CD4-positive, CD25-positive, alpha-beta regulatory T cell (primary cell): ENCODE measurements around the gene ELMO1. TPM values are rescaled to one million over a fixed set of nuclear protein-coding genes. Genes with fewer than 3 reads are reported as not detected.
A peak's percentile ranks its signal among the peaks of the same experiment; 100 is the strongest.

Experiments used
- ATAC-seq, 2 donors: fragments of 150-1000 bp; cut with Tn5 transposase; one replicate each; pipeline ENCODE4 v1.10.0; 2021; ENCODE audit warnings: low read depth in 2 of 2, moderate number of reproducible peaks in 2 of 2, moderate library complexity in 1 of 2
- DNase-seq, 3 donors: peaks; one replicate each; pipeline versions ENCODE4 v3.0.0 to v3.0.0-alpha.2; 2012 to 2022; ENCODE audit warnings: mixed read lengths in 1 of 3
- H3K27ac ChIP-seq: one replicate; pipeline ENCODE4 v1.7.0; 2013; ENCODE audit warnings: mild to moderate bottlenecking, low read length; ENCODE audit not compliant: insufficient read depth, poor library complexity, severe bottlenecking
- H3K27me3 ChIP-seq: one replicate; pipeline ENCODE4 v1.7.0; 2013; ENCODE audit warnings: low read length; ENCODE audit not compliant: control insufficient read depth, insufficient read depth
- H3K36me3 ChIP-seq: one replicate; pipeline ENCODE4 v1.7.0; 2013; ENCODE audit warnings: mild to moderate bottlenecking, low read length, moderate library complexity; ENCODE audit not compliant: control insufficient read depth, insufficient read depth
- H3K4me1 ChIP-seq: 2 replicates; pipeline ENCODE4 v1.7.0; 2013; ENCODE audit warnings: mild to moderate bottlenecking, low read length; ENCODE audit not compliant: insufficient read depth, control insufficient read depth, poor library complexity, severe bottlenecking
- H3K4me3 ChIP-seq: one replicate; pipeline ENCODE4 v1.7.0; 2013; ENCODE audit warnings: low read depth, mild to moderate bottlenecking, low read length, moderate library complexity
- H3K9me3 ChIP-seq, 2 experiments: 1 replicate in 1 of 2; 2 replicates in 1 of 2; pipeline ENCODE4 v1.7.0; 2013; ENCODE audit warnings: low read length in 2 of 2, mild to moderate bottlenecking in 1 of 2, moderate library complexity in 1 of 2; ENCODE audit not compliant: control insufficient read depth in 2 of 2
- H3K27ac Mint-ChIP-seq, 3 donors: one replicate each; pipeline ENCODE4 v1.8.0; 2020 to 2022; ENCODE audit warnings: mild to moderate bottlenecking in 3 of 3, mixed read lengths in 3 of 3, moderate library complexity in 2 of 3
- H3K27me3 Mint-ChIP-seq: one replicate; pipeline ENCODE4 v1.8.0; 2022; ENCODE audit warnings: mild to moderate bottlenecking, mixed read lengths
- H3K36me3 Mint-ChIP-seq: one replicate; pipeline ENCODE4 v1.8.0; 2020; ENCODE audit warnings: mixed read lengths
- H3K4me1 Mint-ChIP-seq, 4 donors: one replicate each; pipeline ENCODE4 v1.8.0; 2020 to 2022; ENCODE audit warnings: mixed read lengths in 4 of 4, mild to moderate bottlenecking in 1 of 4
- H3K4me3 Mint-ChIP-seq, 4 donors: one replicate each; pipeline ENCODE4 v1.8.0; 2020 to 2022; ENCODE audit warnings: mild to moderate bottlenecking in 4 of 4, mixed read lengths in 4 of 4, moderate library complexity in 3 of 4
- H3K9me3 Mint-ChIP-seq, 7 donors: one replicate each; pipeline ENCODE4 v1.8.0; 2020 to 2022; ENCODE audit warnings: mixed read lengths in 7 of 7, mild to moderate bottlenecking in 3 of 7, moderate library complexity in 2 of 7
- polyA plus RNA-seq, 4 donors: library from polyadenylated mRNA; unstranded; fragments of 300-500 nt; fragmentation: Illumina TruSeq; gene quantifications; one replicate each; pipeline ENCODE4 v1.2.3, GENCODE V29; 2021
- total RNA-seq: library from RNA; stranded (reverse); gene quantifications from one replicate; pipeline ENCODE4 v1.2.3, GENCODE V29; 2022

ELMO1 gene
- total and polyA plus RNA-seq, 5 donors from 2014 or later, result 39.5 to 162 (median 53.5) TPM

DNA sequence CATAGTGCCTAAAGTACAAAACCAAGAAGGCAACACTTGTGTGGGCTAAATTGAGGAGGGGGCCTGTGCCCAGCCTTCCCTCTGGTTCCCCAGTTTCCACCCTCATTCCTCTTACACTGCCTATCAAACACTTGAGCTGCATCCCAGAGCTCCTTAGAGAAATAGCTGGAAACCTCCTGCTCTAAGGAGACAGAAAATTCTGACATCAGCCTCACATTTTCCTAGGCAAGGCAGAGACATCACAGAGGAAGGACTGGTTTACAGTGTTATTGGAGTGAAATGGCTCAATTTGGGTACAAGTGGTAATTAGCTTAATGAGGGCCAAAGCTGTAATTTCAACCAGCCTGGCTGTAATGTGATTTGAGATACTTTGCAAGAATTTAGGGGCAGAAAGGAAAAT is 532.0 kb downstream of the ELMO1 start:
- DNase-seq, result no peak
- Mint-ChIP-seq H3K36me3 (peaks cover 31% of the 10 kb centered on the region), H3K9me3 (peaks cover 0 to 5% (median 0%) of the 10 kb centered on the region in 7 donors), H3K27ac (no peak overlapping the region), H3K27me3 (no peaks in the 10 kb centered on the region), H3K4me3 (no peak overlapping the region), H3K4me1 (peaks cover 5 to 17% (median 11%) of the 10 kb centered on the region in 4 donors)
- H3K27me3 ChIP-seq, result no peaks in the 10 kb centered on the region
- no peak overlapping the region for H3K27ac ChIP-seq
- no peak for ATAC-seq
- peaks cover 2 to 3% of the 10 kb centered on the region in 2 experiments for H3K9me3 ChIP-seq
- H3K36me3 ChIP-seq, result peaks cover 7% of the 10 kb centered on the region
- no peak overlapping the region for H3K4me3 ChIP-seq
- H3K4me1 ChIP-seq, result no peaks in the 10 kb centered on the region

DNA sequence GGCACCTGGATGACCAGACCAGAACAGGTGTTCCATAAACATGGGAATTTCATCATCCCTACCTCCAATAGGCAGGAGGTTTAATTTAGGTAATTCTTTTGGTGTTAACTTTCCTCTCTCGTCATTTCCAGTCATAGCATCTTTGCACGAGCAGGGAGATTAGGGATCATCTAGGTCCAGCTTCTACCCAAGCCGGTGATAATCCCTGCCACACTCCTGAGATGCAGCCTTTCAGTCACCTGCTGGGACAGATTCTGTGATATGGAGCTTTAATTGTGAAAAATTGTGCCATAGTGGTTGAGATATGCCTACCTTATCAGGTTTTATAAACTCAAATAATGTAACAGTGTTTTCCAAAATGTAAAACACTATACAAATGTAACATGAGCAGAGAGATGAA is 532.5 kb downstream of the ELMO1 start:
- DNase-seq, result no peak
- Histone ChIP-seq H3K9me3 (no peaks in the 10 kb centered on the region), H3K4me3 (no peak overlapping the region), H3K27me3 (no peaks in the 10 kb centered on the region), H3K27ac (no peak overlapping the region), H3K36me3 (peaks cover 4% of the 10 kb centered on the region), H3K4me1 (no peaks in the 10 kb centered on the region)
- Mint-ChIP-seq H3K27me3 (no peaks in the 10 kb centered on the region), H3K27ac (no peak overlapping the region), H3K9me3 (peaks cover 0 to 3% (median 0%) of the 10 kb centered on the region in 7 donors), H3K4me3 (no peak overlapping the region), H3K4me1 (peaks cover 5 to 17% (median 11%) of the 10 kb centered on the region in 4 donors), H3K36me3 (peaks cover 28% of the 10 kb centered on the region)
- ATAC-seq, result no peak

DNA sequence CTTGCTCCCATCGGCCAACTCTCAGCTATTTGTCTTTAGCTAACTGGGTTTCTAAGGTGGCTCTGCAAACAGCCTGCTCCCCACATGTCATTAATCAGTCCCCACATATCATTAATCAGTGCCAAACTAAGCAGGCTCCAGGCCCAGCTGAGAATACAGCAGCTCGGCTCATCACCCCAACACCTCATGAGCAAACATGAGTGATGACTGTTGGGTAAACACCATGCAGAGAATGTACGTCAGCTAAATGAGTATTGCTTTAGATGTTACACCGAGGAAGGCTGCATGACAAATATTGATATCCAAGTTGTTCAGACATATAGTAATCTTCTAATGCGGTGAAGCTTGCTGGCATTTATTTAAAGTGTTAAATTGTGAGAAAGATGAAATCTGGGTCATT is 536.9 kb downstream of the ELMO1 start:
- peak overlapping the region in 1 of 3 donors; percentile 22 for H3K27ac Mint-ChIP-seq
- peaks cover 31% of the 10 kb centered on the region for H3K36me3 Mint-ChIP-seq

DNA sequence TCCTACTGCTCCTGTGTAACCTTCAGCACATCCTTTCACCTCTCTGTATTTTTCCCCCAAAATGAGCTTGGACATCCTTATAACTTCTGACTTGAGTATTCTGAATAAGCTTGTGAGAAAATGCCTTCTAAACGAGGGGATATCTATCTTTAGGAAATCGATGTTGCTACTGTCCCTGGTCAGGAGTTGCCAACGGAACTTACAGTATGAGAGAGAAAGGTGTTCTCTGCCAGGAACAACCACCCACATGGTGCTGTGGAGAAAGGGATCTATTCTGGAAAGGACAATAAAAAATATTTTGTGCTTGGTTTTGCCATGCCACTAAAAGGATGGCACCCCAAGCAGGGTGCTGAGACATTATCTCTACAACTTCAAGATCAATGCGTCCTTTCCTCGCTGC is 537.8 kb downstream of the ELMO1 start:
- Histone ChIP-seq H3K36me3 (peaks cover 5% of the 10 kb centered on the region), H3K27ac (no peak overlapping the region), H3K9me3 (no peaks in the 10 kb centered on the region), H3K4me1 (no peaks in the 10 kb centered on the region), H3K4me3 (no peak overlapping the region), H3K27me3 (no peaks in the 10 kb centered on the region)
- H3K9me3 Mint-ChIP-seq, result peaks cover 0 to 3% (median 0%) of the 10 kb centered on the region in 7 donors
- no peak for DNase-seq
- no peak overlapping the region for H3K27ac Mint-ChIP-seq
- peaks cover 33% of the 10 kb centered on the region for H3K36me3 Mint-ChIP-seq
- no peaks in the 10 kb centered on the region for H3K27me3 Mint-ChIP-seq
- peaks cover 0 to 21% (median 14%) of the 10 kb centered on the region in 4 donors for H3K4me1 Mint-ChIP-seq
- no peak for ATAC-seq
- no peak overlapping the region for H3K4me3 Mint-ChIP-seq

More for the DNA sequence above, 536.9 kb downstream of the ELMO1 start:
- Histone ChIP-seq H3K27ac (no peak overlapping the region), H3K36me3 (peaks cover 7% of the 10 kb centered on the region), H3K4me1 (no peaks in the 10 kb centered on the region), H3K27me3 (no peaks in the 10 kb centered on the region), H3K4me3 (no peak overlapping the region), H3K9me3 (no peaks in the 10 kb centered on the region)
- ATAC-seq, result no peak
- Mint-ChIP-seq H3K4me1 (peaks cover 0 to 23% (median 14%) of the 10 kb centered on the region in 4 donors), H3K4me3 (no peak overlapping the region), H3K27me3 (no peaks in the 10 kb centered on the region), H3K9me3 (peaks cover 0 to 3% (median 0%) of the 10 kb centered on the region in 7 donors)
- DNase-seq, result no peak

DNA sequence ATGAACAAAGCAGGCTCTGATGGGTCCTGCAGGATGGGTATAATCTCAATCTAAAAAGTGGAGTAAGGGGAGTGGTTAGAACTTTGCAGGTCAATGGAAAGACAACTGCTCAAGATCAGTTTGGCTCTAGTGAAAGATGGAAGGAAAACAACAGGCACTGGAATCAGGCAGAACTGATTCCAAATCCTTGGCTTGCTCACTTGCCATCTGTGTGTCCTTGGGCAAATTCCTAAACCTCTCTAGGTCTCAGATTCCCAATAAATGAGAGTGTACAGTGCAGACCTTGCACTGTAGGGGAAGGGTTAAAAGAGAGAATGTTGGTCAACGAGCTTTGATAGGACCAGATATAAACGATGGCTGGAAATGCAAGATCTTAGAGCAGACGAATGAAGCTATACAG is 538.3 kb downstream of the ELMO1 start:
- Histone ChIP-seq H3K36me3 (peaks cover 5% of the 10 kb centered on the region), H3K27ac (no peak overlapping the region), H3K4me3 (no peak overlapping the region), H3K4me1 (no peaks in the 10 kb centered on the region), H3K9me3 (no peaks in the 10 kb centered on the region), H3K27me3 (no peaks in the 10 kb centered on the region)
- DNase-seq (no peak), ATAC-seq (no peak)
- H3K4me3 Mint-ChIP-seq, result peak overlapping the region in 1 of 4 donors; percentile 1
- H3K27me3 Mint-ChIP-seq, result no peaks in the 10 kb centered on the region
- H3K4me1 Mint-ChIP-seq, result peaks cover 0 to 23% (median 12%) of the 10 kb centered on the region in 4 donors
- peaks cover 33% of the 10 kb centered on the region for H3K36me3 Mint-ChIP-seq
- H3K9me3 Mint-ChIP-seq, result peaks cover 0 to 3% (median 0%) of the 10 kb centered on the region in 7 donors
- H3K27ac Mint-ChIP-seq, result no peak overlapping the region

DNA sequence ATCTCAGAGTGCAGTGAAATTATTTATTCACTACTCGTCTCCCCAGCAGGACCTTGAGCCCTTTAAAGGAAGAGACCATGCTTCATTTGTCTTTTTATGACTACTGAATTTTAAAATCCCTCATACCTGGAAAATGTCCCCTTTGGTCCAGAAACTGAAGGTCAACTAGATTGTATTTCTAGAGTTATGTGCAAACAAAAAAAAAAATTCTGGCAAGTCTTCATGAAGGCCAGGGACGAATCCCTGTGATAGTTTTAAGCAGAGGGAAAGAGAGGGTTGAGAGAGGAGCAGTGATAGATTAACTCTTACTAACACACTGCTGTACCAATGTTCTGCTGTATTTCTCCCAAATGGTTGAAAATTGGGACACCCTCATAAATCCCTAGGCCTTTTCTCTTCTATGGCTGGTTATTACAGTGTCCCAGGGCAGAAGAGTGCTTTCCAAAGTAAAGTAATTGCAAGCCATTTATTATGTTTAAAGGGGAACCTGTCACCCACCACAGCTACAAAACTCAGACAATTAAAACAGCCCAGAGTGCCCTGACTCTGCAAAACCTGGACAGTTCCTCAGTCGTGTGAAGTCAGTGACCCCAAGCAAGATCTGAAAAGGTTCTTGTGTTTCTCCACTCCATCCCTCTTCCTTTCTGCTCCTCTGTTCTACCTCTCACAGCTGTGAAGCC is 541.6 kb downstream of the ELMO1 start:
- peak overlapping the region in 1 of 3 donors; percentile 7 for H3K27ac Mint-ChIP-seq

DNA sequence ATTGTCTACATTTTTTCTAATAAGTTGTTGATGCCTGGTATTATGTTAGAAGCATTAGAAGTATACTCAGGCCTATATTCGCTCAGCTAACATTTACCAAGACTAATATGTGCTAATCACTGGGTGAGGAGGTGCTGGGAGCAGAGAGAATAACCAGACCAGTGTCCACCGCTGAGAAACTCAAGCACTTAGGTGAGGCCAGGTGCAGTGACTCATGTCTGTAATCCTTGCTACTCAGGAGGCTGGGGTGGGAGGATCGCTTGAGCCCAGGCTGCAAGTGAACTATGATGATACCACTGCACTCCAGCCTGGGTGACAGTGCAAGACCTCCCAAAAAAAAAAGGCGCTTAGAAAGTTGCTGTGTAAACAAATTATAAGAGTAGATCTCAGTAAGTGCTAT is 542.2 kb downstream of the ELMO1 start:
- H3K27ac ChIP-seq, result no peak overlapping the region
- H3K4me3 ChIP-seq, result no peak overlapping the region
- no peak overlapping the region for H3K27ac Mint-ChIP-seq
- H3K36me3 Mint-ChIP-seq, result peaks cover 60% of the 10 kb centered on the region
- DNase-seq (no peak), ATAC-seq (no peak)
- no peak overlapping the region for H3K4me3 Mint-ChIP-seq
- H3K9me3 Mint-ChIP-seq, result peaks cover 0 to 2% (median 0%) of the 10 kb centered on the region in 7 donors
- H3K4me1 Mint-ChIP-seq, result peaks cover 0 to 21% (median 9%) of the 10 kb centered on the region in 4 donors
- H3K27me3 Mint-ChIP-seq, result no peaks in the 10 kb centered on the region
- H3K4me1 ChIP-seq, result no peaks in the 10 kb centered on the region
- H3K27me3 ChIP-seq, result no peaks in the 10 kb centered on the region
- H3K36me3 ChIP-seq, result peaks cover 14% of the 10 kb centered on the region
- H3K9me3 ChIP-seq, result no peaks in the 10 kb centered on the region

More for the DNA sequence above, 541.6 kb downstream of the ELMO1 start:
- Histone ChIP-seq H3K9me3 (no peaks in the 10 kb centered on the region), H3K27me3 (no peaks in the 10 kb centered on the region), H3K4me3 (no peak overlapping the region), H3K4me1 (no peaks in the 10 kb centered on the region), H3K36me3 (peaks cover 14% of the 10 kb centered on the region), H3K27ac (no peak overlapping the region)
- Mint-ChIP-seq H3K4me3 (peak overlapping the region in 1 of 4 donors; percentile 0), H3K36me3 (peaks cover 55% of the 10 kb centered on the region), H3K9me3 (peaks cover 0 to 2% (median 0%) of the 10 kb centered on the region in 7 donors), H3K4me1 (peaks cover 0 to 21% (median 9%) of the 10 kb centered on the region in 4 donors), H3K27me3 (no peaks in the 10 kb centered on the region)
- DNase-seq, result no peak
- no peak for ATAC-seq

DNA sequence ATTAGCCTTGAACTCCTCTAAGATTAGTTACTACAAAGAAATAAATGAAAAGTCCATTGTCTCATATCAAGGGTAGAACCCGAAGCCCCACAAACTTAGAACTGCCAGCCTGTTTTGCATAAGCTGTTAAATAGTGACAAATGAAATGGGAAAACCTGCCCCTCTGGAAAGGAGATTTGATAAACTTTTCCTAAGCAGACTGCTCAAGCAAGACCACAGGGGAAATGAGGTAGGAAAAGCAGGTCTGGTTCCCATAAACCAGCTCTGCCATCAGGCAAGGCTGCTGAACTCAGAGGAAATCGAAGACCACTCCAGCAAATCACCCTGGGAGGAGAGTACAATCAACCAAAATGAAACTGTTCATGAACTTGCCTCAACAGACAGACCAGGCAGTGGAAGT is 542.8 kb downstream of the ELMO1 start:
- H3K36me3 Mint-ChIP-seq, result peaks cover 62% of the 10 kb centered on the region

More for the DNA sequence above, 542.8 kb downstream of the ELMO1 start:
- Histone ChIP-seq H3K36me3 (peaks cover 14% of the 10 kb centered on the region), H3K4me1 (no peaks in the 10 kb centered on the region), H3K27me3 (no peaks in the 10 kb centered on the region), H3K4me3 (no peak overlapping the region), H3K9me3 (no peaks in the 10 kb centered on the region), H3K27ac (no peak overlapping the region)
- no peak overlapping the region for H3K27ac Mint-ChIP-seq
- H3K4me3 Mint-ChIP-seq, result no peak overlapping the region
- H3K27me3 Mint-ChIP-seq, result no peaks in the 10 kb centered on the region
- ATAC-seq (no peak), DNase-seq (no peak)
- peaks cover 0 to 4% (median 0%) of the 10 kb centered on the region in 7 donors for H3K9me3 Mint-ChIP-seq
- peaks cover 0 to 25% (median 9%) of the 10 kb centered on the region in 4 donors for H3K4me1 Mint-ChIP-seq
